GM23248 (cell line): Measurements from ENCODE around the gene ASIC4. TPM values are rescaled to one million over a fixed set of nuclear protein-coding genes. Genes with fewer than 3 reads are reported as not detected.

ENCODE experiments used
- DNase-seq: peaks from one replicate; pipeline ENCODE4 v3.0.0-alpha.2; 2015
- H2AFZ ChIP-seq: fragments of 200-600 bp; sonication (generic); 2 replicates; pipeline ENCODE4 v1.6.1; 2016; ENCODE audit warnings: antibody characterized with exemption
- H3F3A ChIP-seq: fragments of 200-600 bp; sonication (generic); 2 replicates; pipeline ENCODE4 v1.6.1; 2016; ENCODE audit warnings: mild to moderate bottlenecking, antibody characterized with exemption, mixed run types; ENCODE audit not compliant: insufficient read depth
- H3K27ac ChIP-seq: fragments of 200-600 bp; sonication (generic); 2 replicates; pipeline ENCODE4 v1.5.1; 2016; ENCODE audit warnings: mild to moderate bottlenecking
- H3K27me3 ChIP-seq: fragments of 200-600 bp; sonication (generic); replicated peaks from 2 replicates; pipeline ENCODE4 v1.6.1; 2016; ENCODE audit warnings: mild to moderate bottlenecking; ENCODE audit not compliant: insufficient read depth
- H3K36me3 ChIP-seq: fragments of 200-600 bp; sonication (generic); 2 replicates; pipeline ENCODE4 v1.6.1; 2016; ENCODE audit warnings: low read depth, mild to moderate bottlenecking
- H3K4me1 ChIP-seq: fragments of 200-600 bp; sonication (generic); 2 replicates; pipeline ENCODE4 v1.6.1; 2016; ENCODE audit warnings: mild to moderate bottlenecking; ENCODE audit not compliant: insufficient read depth
- H3K4me2 ChIP-seq: fragments of 200-600 bp; sonication (generic); one replicate; pipeline ENCODE4 v1.6.1; 2016; ENCODE audit warnings: mild to moderate bottlenecking; ENCODE audit not compliant: unreplicated experiment
- H3K4me3 ChIP-seq: fragments of 200-600 bp; sonication (generic); 2 replicates; pipeline ENCODE4 v1.5.1; 2016; ENCODE audit warnings: mild to moderate bottlenecking
- H3K79me2 ChIP-seq: fragments of 200-600 bp; sonication (generic); 2 replicates; pipeline ENCODE4 v1.6.1; 2016; ENCODE audit warnings: mild to moderate bottlenecking; ENCODE audit not compliant: insufficient read depth
- H3K9ac ChIP-seq: fragments of 200-600 bp; sonication (generic); 2 replicates; pipeline ENCODE4 v1.6.1; 2016; ENCODE audit warnings: mild to moderate bottlenecking
- H3K9me2 ChIP-seq: fragments of 200-600 bp; sonication (generic); 2 replicates; pipeline ENCODE4 v1.6.1; 2016; ENCODE audit warnings: mixed run types, mild to moderate bottlenecking, moderate library complexity; ENCODE audit not compliant: insufficient read depth
- H3K9me3 ChIP-seq: fragments of 200-600 bp; sonication (generic); one replicate; pipeline ENCODE4 v1.6.1; 2017; ENCODE audit warnings: low read depth
- H4K20me1 ChIP-seq: fragments of 200-600 bp; sonication (generic); 2 replicates; pipeline ENCODE4 v1.6.0; 2016; ENCODE audit not compliant: insufficient read depth
- EZH2 ChIP-seq: fragments of 200-600 bp; sonication (generic); IDR thresholded peaks from 2 replicates; pipeline ENCODE4 v1.6.1; 2018; ENCODE audit warnings: antibody characterized with exemption, mild to moderate bottlenecking; ENCODE audit not compliant: insufficient read depth, poor library complexity, severe bottlenecking
- EZH2phosphoT487 ChIP-seq: fragments of 200-600 bp; sonication (generic); IDR thresholded peaks from 2 replicates; pipeline ENCODE4 v1.6.1; 2018; ENCODE audit warnings: antibody characterized with exemption, moderate library complexity, mild to moderate bottlenecking, low read depth; ENCODE audit not compliant: insufficient read depth
- WGBS, 2 experiments: methylation state at CpG; one replicate each; pipeline ENCODE4 v1.1.6; 2015 to 2017; ENCODE audit warnings: low lambda C conversion rate in 2 of 2, low coverage in 1 of 2; ENCODE audit errors: missing lambda C conversion rate in 2 of 2; 5-methylcytosine and 5-hydroxymethylcytosine counted together
- in situ Hi-C: fragments of 300-500 bp; cut with MboI; formaldehyde crosslinking; loops from 2 replicates; pipeline ENCODE4 v1.15.0; 2020
- polyA plus RNA-seq: library from polyadenylated mRNA; unstranded; fragments of >200 nt; fragmentation: Nextera tagmentation; extraction: Ambion mirVana; gene quantifications from 2 replicates; pipeline ENCODE4 v1.2.1, GENCODE V29; 2016
- total RNA-seq: library from RNA; depleted of rRNA; stranded (reverse); fragments of >200 nt; shearing (Covaris generic); gene quantifications from 2 replicates; pipeline ENCODE4 v1.2.3, GENCODE V29; 2014; rRNA removed

Gene ASIC4, protein sequence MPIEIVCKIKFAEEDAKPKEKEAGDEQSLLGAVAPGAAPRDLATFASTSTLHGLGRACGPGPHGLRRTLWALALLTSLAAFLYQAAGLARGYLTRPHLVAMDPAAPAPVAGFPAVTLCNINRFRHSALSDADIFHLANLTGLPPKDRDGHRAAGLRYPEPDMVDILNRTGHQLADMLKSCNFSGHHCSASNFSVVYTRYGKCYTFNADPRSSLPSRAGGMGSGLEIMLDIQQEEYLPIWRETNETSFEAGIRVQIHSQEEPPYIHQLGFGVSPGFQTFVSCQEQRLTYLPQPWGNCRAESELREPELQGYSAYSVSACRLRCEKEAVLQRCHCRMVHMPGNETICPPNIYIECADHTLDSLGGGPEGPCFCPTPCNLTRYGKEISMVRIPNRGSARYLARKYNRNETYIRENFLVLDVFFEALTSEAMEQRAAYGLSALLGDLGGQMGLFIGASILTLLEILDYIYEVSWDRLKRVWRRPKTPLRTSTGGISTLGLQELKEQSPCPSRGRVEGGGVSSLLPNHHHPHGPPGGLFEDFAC
- total RNA-seq (0.13 and 0.43 TPM in 2 replicates), polyA plus RNA-seq (not detected in 2 replicates)

DNA sequence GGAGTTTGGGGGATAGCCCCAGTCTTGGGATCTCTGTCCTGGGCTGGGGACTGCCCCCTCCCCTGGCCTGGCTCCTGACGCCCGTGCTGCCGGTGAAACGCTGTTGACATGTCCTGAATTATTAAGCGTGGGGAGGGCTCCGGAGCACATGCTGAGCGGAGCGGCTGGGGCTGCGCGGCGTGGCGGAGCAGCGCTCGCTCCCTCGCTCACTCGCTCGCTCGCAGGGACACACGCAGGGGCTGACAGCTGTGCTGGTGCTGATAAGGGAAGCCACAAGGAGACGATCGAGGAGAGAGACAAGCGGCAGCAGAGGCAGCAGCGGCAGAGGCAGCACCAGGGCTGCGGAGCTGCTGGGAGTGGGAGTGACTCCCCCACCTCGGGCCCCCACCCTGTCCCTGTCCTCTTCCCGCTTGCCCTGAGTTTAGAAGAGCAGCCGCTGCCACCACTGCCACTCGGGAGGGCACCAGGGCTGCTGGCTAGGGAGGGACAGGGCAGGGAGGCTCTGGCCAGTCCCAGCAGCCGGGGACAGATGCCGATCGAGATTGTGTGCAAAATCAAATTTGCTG, at the start of gene ASIC4:
TSS of gene ASIC4 (plus strand) at position 287 of the 566 bp plus-strand sequence. CDS start at position 530, 243 bp downstream.
- H3K4me2 ChIP-seq = no peak within 1 kb of the TSS
- WGBS, 2 experiments = 26% methylated on average over 28 of the region's 31 CpGs
- H3K27me3 ChIP-seq = peaks cover 17% of the 10 kb centered on the region
- no peaks in the 10 kb centered on the region for H3K36me3 ChIP-seq
- H4K20me1 ChIP-seq = no peaks in the 10 kb centered on the region
- no peak within 1 kb of the TSS for H3K4me3 ChIP-seq
- no peaks in the 10 kb centered on the region for H3F3A ChIP-seq
- no peaks in the 10 kb centered on the region for H3K79me2 ChIP-seq
- H2AFZ ChIP-seq = no peak within 1 kb of the TSS
- no peak within 1 kb of the TSS for H3K9ac ChIP-seq
- in situ Hi-C loops = no loop called here
- TF ChIP-seq EZH2 (no peak), EZH2phosphoT487 (no peak)
- H3K4me1 ChIP-seq = peaks cover 10% of the 10 kb centered on the region
- no peaks in the 10 kb centered on the region for H3K9me2 ChIP-seq
- no peak within 1 kb of the TSS for H3K27ac ChIP-seq
- H3K9me3 ChIP-seq = no peaks in the 10 kb centered on the region
- DNase-seq = no peak

DNA sequence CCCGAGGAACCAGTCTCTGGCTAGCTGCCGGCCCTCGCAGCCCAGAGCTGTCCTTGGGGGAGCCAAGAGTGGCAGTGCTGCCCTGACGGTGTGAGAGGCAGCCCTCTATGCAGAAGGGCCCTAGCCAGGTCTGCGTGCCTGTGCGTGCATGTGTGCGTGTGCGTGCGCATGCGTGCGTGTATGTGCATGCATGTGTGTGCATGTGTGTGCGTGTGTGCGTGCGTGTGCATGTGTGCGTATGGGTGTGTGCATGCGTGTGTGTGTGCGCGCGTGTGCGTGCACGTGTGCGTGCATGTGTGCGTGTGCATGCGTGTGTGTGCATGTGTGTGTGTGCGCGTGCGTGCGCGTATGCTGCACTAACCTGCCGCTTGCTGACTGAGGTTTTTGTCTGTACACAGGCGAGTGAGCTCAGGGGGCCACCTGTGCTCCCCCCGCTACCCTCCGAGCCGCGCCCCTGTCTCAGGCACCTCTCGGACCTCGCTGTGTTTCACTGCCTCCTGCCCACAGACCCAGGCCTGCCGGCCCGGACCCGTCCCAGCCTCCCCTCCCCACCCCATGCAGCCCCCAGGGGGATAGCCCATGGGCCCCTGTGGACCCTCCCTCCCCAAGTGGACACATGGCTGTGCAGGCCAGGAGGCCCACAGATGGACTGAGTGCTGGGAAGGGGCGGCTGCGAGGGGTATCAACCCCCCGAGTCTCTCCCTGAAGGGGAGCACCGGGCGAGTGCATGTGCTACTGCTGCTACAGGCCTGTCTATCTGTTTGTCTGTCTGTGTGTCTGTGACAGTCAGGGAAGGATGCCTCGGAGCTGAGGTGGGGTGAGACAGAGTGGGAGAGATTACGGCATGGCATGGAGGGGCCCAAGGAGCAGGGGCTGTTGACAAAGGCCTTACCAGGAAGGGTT, 48.4 kb upstream of the ASIC4 start:
- peaks cover 8% of the 10 kb centered on the region for H3K4me1 ChIP-seq
- H3K4me2 ChIP-seq = no peak overlapping the region
- no peaks in the 10 kb centered on the region for H3K9me3 ChIP-seq
- TF ChIP-seq EZH2 (no peak), EZH2phosphoT487 (no peak)
- no peak overlapping the region for H3K4me3 ChIP-seq
- H3K27ac ChIP-seq = no peak overlapping the region
- no peaks in the 10 kb centered on the region for H3F3A ChIP-seq
- in situ Hi-C loops = no loop called here
- no peak overlapping the region for H2AFZ ChIP-seq
- no peak for DNase-seq
- H3K27me3 ChIP-seq = no peaks in the 10 kb centered on the region
- H3K36me3 ChIP-seq = no peaks in the 10 kb centered on the region; the same call in 1 of the 2 replicates
- no peaks in the 10 kb centered on the region for H3K79me2 ChIP-seq
- H3K9ac ChIP-seq = no peak overlapping the region
- no peaks in the 10 kb centered on the region for H4K20me1 ChIP-seq
- no peaks in the 10 kb centered on the region for H3K9me2 ChIP-seq
- WGBS, 2 experiments = 88 to 93% methylated on average over 25 to 47 of the region's 47 CpGs

DNA sequence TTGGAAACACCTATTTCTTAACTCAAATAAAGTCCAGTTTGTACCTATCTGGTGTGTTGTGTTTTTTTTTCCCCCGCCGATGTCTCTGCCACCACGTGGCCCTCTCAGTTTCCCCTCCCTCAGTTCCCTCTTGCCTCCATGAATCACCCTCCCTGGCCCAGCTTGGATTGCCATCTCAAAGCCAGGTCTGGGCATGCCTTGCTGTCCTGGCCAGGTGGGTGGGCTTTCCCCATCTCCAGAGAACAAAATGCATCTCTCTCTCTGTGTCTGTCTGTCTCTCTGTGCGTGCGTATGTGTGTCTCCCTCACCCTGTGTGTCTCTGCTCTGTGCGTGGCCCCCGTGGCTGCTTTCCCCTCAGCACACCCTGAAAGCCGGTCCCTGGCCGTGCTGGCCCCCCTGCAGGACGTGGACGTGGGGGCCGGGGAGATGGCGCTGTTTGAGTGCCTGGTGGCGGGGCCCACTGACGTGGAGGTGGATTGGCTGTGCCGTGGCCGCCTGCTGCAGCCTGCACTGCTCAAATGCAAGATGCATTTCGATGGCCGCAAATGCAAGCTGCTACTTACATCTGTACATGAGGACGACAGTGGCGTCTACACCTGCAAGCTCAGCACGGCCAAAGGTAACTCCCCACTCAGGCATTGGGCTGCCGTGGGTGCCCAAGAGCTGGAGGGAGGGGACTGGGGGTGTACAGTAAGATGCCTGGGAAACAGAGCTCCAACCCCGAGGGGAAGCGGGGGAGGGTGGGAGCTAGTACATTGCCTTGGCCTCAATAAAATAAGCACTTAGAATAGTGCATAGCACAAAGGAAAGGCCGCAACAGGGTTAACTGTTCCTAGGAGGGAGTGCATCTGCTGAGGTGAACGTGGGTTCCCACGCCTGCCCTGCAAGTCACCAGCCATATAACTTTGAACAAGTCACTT, 47.2 kb upstream of the ASIC4 start:
- 80 to 81% methylated on average over 26 to 28 of the region's 28 CpGs for WGBS, 2 experiments
- no peak overlapping the region for H3K4me2 ChIP-seq
- H3K27ac ChIP-seq = no peak overlapping the region
- H2AFZ ChIP-seq = no peak overlapping the region
- no peaks in the 10 kb centered on the region for H3F3A ChIP-seq
- H3K4me1 ChIP-seq = peaks cover 8% of the 10 kb centered on the region
- TF ChIP-seq EZH2phosphoT487 = no peak
- no peak for TF ChIP-seq EZH2
- DNase-seq = no peak
- no peaks in the 10 kb centered on the region for H4K20me1 ChIP-seq
- no peaks in the 10 kb centered on the region for H3K9me3 ChIP-seq
- no peaks in the 10 kb centered on the region for H3K79me2 ChIP-seq
- no peaks in the 10 kb centered on the region; the same call in 1 of the 2 replicates for H3K36me3 ChIP-seq
- no peak overlapping the region for H3K4me3 ChIP-seq
- in situ Hi-C loops = no loop called here
- no peaks in the 10 kb centered on the region for H3K9me2 ChIP-seq
- H3K27me3 ChIP-seq = no peaks in the 10 kb centered on the region
- H3K9ac ChIP-seq = no peak overlapping the region
